Right ventricle myocardium superior (tissue), 1 donor: ENCODE results near the gene DIP2B. TPM values are rescaled to one million over a fixed set of nuclear protein-coding genes. Genes with fewer than 3 reads are reported as not detected.
A peak's percentile ranks its signal among the peaks of the same experiment; 100 is the strongest.
"Not testable (repeated sequence)": the region's sequence is repeated elsewhere in the genome, so short reads cannot be mapped to it uniquely, and the experiment has no call there.

Experiments used
- ATAC-seq: fragments of 200-7000 bp; cut with Tn5 transposase; one replicate; pipeline ENCODE4 v1.9.1; 2020; ENCODE audit warnings: mild to moderate bottlenecking; ENCODE audit not compliant: poor library complexity
- DNase-seq: peaks from one replicate; pipeline ENCODE4 v3.0.0-alpha.2; 2020
- intact Hi-C: fragments of 100-400 bp; cut with DNase I; formaldehyde crosslinking; loops from one replicate; pipeline ENCODE4 v1.11.2; 2022
- total RNA-seq: library from RNA; stranded (reverse); fragmentation: NEBNext Ultra II Directional; extraction: Animal tissue kit (Norgen Biotek cat#: 25700); gene quantifications from one replicate; pipeline ENCODE4 v1.2.1, GENCODE V29; 2021
- donor health status: DM: no; HTN: yes; CAD: no; lungs with severe emphysema.

The DIP2B gene
- total RNA-seq, 1 donor from 2014 or later = 10.1 TPM

GRCh38 chr12:50517421-50518048 lies 12.8 kb downstream of the DIP2B start:
- intact Hi-C loops = no loop called here
- peak; percentile 47 for ATAC-seq

GRCh38 chr12:50518090-50518489 lies 13.3 kb downstream of the DIP2B start:
- intact Hi-C loops = no loop called here
- ATAC-seq (no peak), DNase-seq (no peak)

More at GRCh38 chr12:50517421-50518048, 12.8 kb downstream of the DIP2B start:
- no peak for DNase-seq

- intact Hi-C loops = no loop called here
- DNase-seq (no peak), ATAC-seq (no peak)
Observed at GRCh38 chr12:50519353-50519752, 14.6 kb downstream of the DIP2B start.

- intact Hi-C loops = no loop called here
- peak; percentile 70 for ATAC-seq
- DNase-seq = no peak
Observed at GRCh38 chr12:50520416-50521207, 15.8 kb downstream of the DIP2B start.

GRCh38 chr12:50521781-50522180 lies 17.0 kb downstream of the DIP2B start:
- intact Hi-C loops, ATAC-seq, DNase-seq: not testable (repeated sequence)

GRCh38 chr12:50523772-50524171 lies 19.0 kb downstream of the DIP2B start:
- ATAC-seq = no peak
- intact Hi-C loops = no loop called here
- no peak for DNase-seq

GRCh38 chr12:50524621-50525020 lies 19.8 kb downstream of the DIP2B start:
- intact Hi-C loops = no loop called here
- no peak for ATAC-seq
- no peak for DNase-seq

GRCh38 chr12:50525422-50525821 lies 20.6 kb downstream of the DIP2B start:
- ATAC-seq (no peak), DNase-seq (no peak)
- intact Hi-C loops = no loop called here

- intact Hi-C loops = no loop called here
- ATAC-seq (no peak), DNase-seq (no peak)
Observed at GRCh38 chr12:50527359-50527726, 22.6 kb downstream of the DIP2B start.

GRCh38 chr12:50528800-50529199 lies 24.0 kb downstream of the DIP2B start:
- ATAC-seq (no peak), DNase-seq (no peak)
- intact Hi-C loops = no loop called here

- intact Hi-C loops = no loop called here
- ATAC-seq = no peak
- no peak for DNase-seq
Observed at GRCh38 chr12:50529345-50529744, 24.6 kb downstream of the DIP2B start.

GRCh38 chr12:50530532-50530931 lies 25.7 kb downstream of the DIP2B start:
- DNase-seq (no peak), ATAC-seq (no peak)
- intact Hi-C loops = no loop called here

GRCh38 chr12:50533203-50533584 lies 28.4 kb downstream of the DIP2B start:
- intact Hi-C loops = no loop called here
- ATAC-seq (no peak), DNase-seq (no peak)

GRCh38 chr12:50533971-50534370 lies 29.2 kb downstream of the DIP2B start:
- intact Hi-C loops = no loop called here
- ATAC-seq (no peak), DNase-seq (no peak)

GRCh38 chr12:50536831-50537537 lies 32.2 kb downstream of the DIP2B start:
- DNase-seq (no peak), ATAC-seq (no peak)
- intact Hi-C loops = no loop called here

GRCh38 chr12:50537538-50537919 lies 32.7 kb downstream of the DIP2B start:
- no peak for ATAC-seq
- DNase-seq = no peak
- intact Hi-C loops = no loop called here

- DNase-seq = no peak
- peak; percentile 49 for ATAC-seq
- intact Hi-C loops = no loop called here
Observed at GRCh38 chr12:50538182-50538581, 33.4 kb downstream of the DIP2B start.

GRCh38 chr12:50541139-50541538 lies 36.4 kb downstream of the DIP2B start:
- DNase-seq (no peak), ATAC-seq (no peak)
- intact Hi-C loops = no loop called here

- DNase-seq = no peak
- no peak for ATAC-seq
- intact Hi-C loops = no loop called here
Observed at GRCh38 chr12:50542448-50542847, 37.7 kb downstream of the DIP2B start.

- ATAC-seq, intact Hi-C loops, DNase-seq: not testable (repeated sequence)
Observed at GRCh38 chr12:50543188-50543587, 38.4 kb downstream of the DIP2B start.
